Mammary epithelial cell (primary cell): ENCODE data around the gene LRCOL1.

ENCODE experiments used
- CTCF ChIP-seq, 2 donors: IDR thresholded peaks in 1 of 2; conservative IDR thresholded peaks in 1 of 2; 2 replicates each; pipeline ENCODE4 v1.5.1; 2011 to 2012; ENCODE audit warnings: inconsistent platforms in 2 of 2, low read length in 2 of 2, mild to moderate bottlenecking in 2 of 2, control low read depth in 1 of 2, low read depth in 1 of 2; ENCODE audit not compliant: insufficient read depth in 1 of 2; ENCODE audit errors: extremely low read depth in 1 of 2
- EZH2 ChIP-seq: IDR thresholded peaks from 2 replicates; pipeline ENCODE4 v1.6.1; 2012; ENCODE audit warnings: low read length, inconsistent platforms, borderline replicate concordance

- TF ChIP-seq CTCF (conservative IDR thresholded peaks at IDR 0.05 in 1 of 2, IDR thresholded peaks at IDR 0.05 in 1 of 2; ENCODE audit: extremely low read depth in 1 of 2, insufficient read depth in 1 of 2, low read depth in 1 of 2, low read length in 2 of 2) = no peak
- no peak for TF ChIP-seq EZH2
These were observed 1.9 kb downstream of the LRCOL1 start for GRCh38 chr12:132608231-132609171.
